Lower leg skin (tissue), 3 donors: ENCODE results near the gene LGALS9.

Source experiments
- CTCF ChIP-seq, 3 donors: fragments of 450-650 bp; IDR thresholded peaks; one replicate each; pipeline ENCODE4 v1.5.1; 2016; ENCODE audit warnings: antibody characterized with exemption in 3 of 3, mild to moderate bottlenecking in 3 of 3, moderate library complexity in 2 of 3
- POLR2A ChIP-seq, 2 donors: fragments of 450-650 bp; IDR thresholded peaks; one replicate each; pipeline ENCODE4 v1.6.1; 2016 to 2017; ENCODE audit warnings: antibody characterized with exemption in 2 of 2, mild to moderate bottlenecking in 1 of 2, moderate library complexity in 1 of 2

- TF ChIP-seq CTCF (IDR thresholded peaks at IDR 0.05) = no peak
- no peak for TF ChIP-seq POLR2A (IDR thresholded peaks at IDR 0.05)
Observed at GRCh38 chr17:27598337-27599050, 32.5 kb upstream of the LGALS9 start.
